Right lobe of liver (tissue), 6 donors: ENCODE data around the gene PPTC7. TPM values are rescaled to one million over a fixed set of nuclear protein-coding genes. Genes with fewer than 3 reads are reported as not detected.

Source experiments
- ATAC-seq, 4 donors: fragments of 200-7000 bp; cut with Tn5 transposase; one replicate each; pipeline ENCODE4 v1.9.1; 2020; ENCODE audit warnings: mild to moderate bottlenecking in 4 of 4, moderate library complexity in 4 of 4
- DNase-seq, 3 donors: peaks; one replicate each; pipeline ENCODE4 v3.0.0-alpha.2; 2020
- H3K27ac ChIP-seq, 3 donors: fragments of 200-600 bp; one replicate each; pipeline ENCODE4 v1.8.0; 2022
- H3K27me3 ChIP-seq, 2 donors: fragments of 200-600 bp; one replicate each; pipeline ENCODE4 v1.8.0; 2022
- H3K36me3 ChIP-seq, 4 donors: fragments of 200-600 bp; sonication (generic) in 1 of 4; one replicate each; pipeline versions ENCODE4 v1.5.1 to v1.8.0; 2017 to 2022; ENCODE audit warnings: control low read depth in 1 of 4
- H3K4me1 ChIP-seq, 4 donors: fragments of 200-600 bp; sonication (generic) in 1 of 4; one replicate each; pipeline versions ENCODE4 v1.5.1 to v1.8.0; 2017 to 2022; ENCODE audit warnings: control low read depth in 1 of 4
- H3K4me3 ChIP-seq, 3 donors: fragments of 200-600 bp; one replicate each; pipeline ENCODE4 v1.8.0; 2022
- H3K9me3 ChIP-seq, 4 donors: fragments of 200-600 bp; sonication (generic) in 1 of 4; one replicate each; pipeline versions ENCODE4 v1.5.1 to v1.8.0; 2017 to 2022; ENCODE audit warnings: control low read depth in 1 of 4
- POLR2A ChIP-seq: fragments of 450-650 bp; IDR thresholded peaks from one replicate; pipeline ENCODE4 v1.6.1; 2017; ENCODE audit warnings: antibody characterized with exemption, mild to moderate bottlenecking
- WGBS: methylation state at CpG from one replicate; pipeline ENCODE4 v1.1.6; 2018; ENCODE audit warnings: low coverage, low lambda C conversion rate; ENCODE audit not compliant: insufficient coverage; ENCODE audit errors: missing lambda C conversion rate; 5-methylcytosine and 5-hydroxymethylcytosine counted together
- intact Hi-C, 2 donors: fragments of 100-400 bp; cut with DNase I; formaldehyde crosslinking; loops; one replicate each; pipeline versions ENCODE4 v1.11.2 to v1.14.1; 2022
- long read RNA-seq: library from polyadenylated mRNA; unstranded; transcript quantifications from one replicate; pipeline ENCODE4 v2.0.0, GENCODE V29; 2019
- total RNA-seq, 6 experiments: library from RNA; depleted of rRNA in 2 of 6; stranded (reverse); fragments of >200 nt in 2 of 6; fragmentation: NEBNext Ultra II Directional in 3 of 6; extraction: Animal tissue kit (Norgen Biotek cat#: 25700) in 3 of 6; gene quantifications; one replicate each; pipeline versions ENCODE4 v1.1.0 to v1.2.4, GENCODE V29; 2016 to 2023
- TF ChIP-seq, protein P1 (sequence below), 4 donors: fragments of 200-600 bp in 3 of 4; fragments of 450-650 bp in 1 of 4; IDR thresholded peaks; one replicate each; pipeline versions ENCODE4 v1.5.1 to v1.8.0; 2016 to 2022; ENCODE audit warnings: antibody characterized with exemption in 4 of 4, mild to moderate bottlenecking in 2 of 4
- donor health status: DM: no; HTN: yes; CAD: no.
- donor health status: DM: no; HTN: no; CAD: no.
- donor health status: DM: no; HTN: no; CAD: no.
- donor health status: DM: no; HTN: yes; CAD: no.
- donor health status: DM: no; HTN: yes; CAD: no.

The PPTC7 gene, protein sequence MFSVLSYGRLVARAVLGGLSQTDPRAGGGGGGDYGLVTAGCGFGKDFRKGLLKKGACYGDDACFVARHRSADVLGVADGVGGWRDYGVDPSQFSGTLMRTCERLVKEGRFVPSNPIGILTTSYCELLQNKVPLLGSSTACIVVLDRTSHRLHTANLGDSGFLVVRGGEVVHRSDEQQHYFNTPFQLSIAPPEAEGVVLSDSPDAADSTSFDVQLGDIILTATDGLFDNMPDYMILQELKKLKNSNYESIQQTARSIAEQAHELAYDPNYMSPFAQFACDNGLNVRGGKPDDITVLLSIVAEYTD
- total RNA-seq: 10 to 100 TPM in 5 of 6 experiments, 1 to 10 TPM in 1; 6.3 to 15.0 (median 11.5) TPM
- long read RNA-seq, partial matches to known transcripts: 0 of 1 reads
- long read RNA-seq, other reads (novel, unspliced or antisense): 1 of 1 reads

DNA sequence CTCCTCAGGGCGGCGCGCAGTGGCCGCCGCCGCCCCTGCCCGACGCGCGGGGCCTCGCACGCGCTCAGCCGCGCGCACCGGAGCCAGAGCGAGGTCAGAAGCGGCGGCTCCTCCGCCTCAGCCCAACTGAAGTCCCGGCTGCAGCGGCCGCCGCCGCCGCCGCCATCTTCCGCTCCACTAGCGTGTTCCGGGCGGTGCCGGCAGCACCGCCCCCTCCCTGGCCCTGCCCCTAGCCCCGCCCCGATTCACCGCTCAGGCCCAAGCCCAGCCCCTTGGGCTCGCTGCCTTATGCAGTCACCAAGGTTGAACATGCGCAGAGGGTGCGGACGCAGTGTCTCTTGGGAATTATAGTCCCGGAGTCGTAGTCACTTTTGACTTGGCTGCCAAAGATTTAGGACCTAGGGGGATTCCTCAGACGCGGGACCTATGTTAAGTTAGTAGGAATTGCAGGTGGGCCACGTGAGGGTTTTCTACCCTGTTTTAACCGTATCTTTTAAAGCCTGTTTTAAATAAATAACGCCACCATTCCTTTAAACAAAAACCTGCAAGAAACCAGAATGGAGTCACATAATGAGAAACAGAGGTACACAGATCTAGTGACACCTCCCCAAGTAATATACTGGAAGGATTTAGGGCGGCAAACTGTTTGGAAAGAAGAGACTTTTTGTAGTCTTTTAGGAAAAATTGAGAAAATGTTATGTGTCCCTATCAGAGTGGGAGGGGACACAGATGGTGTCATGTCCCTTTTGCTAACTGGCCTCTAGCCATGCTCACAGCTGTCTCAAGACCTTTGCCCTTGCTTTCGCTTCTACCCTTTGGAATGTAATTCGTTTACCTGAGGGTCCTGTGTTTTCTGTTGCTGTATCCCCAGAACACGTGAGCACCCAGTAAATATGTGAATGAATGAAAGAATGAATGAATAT, at the start of gene PPTC7:
PPTC7 (minus strand) TSS at position 182 of the 923 bp plus-strand sequence. CDS start 287 bp downstream, outside the sequence.
- TF ChIP-seq POLR2A: peak; percentile 93
- TF ChIP-seq, protein P1, sequence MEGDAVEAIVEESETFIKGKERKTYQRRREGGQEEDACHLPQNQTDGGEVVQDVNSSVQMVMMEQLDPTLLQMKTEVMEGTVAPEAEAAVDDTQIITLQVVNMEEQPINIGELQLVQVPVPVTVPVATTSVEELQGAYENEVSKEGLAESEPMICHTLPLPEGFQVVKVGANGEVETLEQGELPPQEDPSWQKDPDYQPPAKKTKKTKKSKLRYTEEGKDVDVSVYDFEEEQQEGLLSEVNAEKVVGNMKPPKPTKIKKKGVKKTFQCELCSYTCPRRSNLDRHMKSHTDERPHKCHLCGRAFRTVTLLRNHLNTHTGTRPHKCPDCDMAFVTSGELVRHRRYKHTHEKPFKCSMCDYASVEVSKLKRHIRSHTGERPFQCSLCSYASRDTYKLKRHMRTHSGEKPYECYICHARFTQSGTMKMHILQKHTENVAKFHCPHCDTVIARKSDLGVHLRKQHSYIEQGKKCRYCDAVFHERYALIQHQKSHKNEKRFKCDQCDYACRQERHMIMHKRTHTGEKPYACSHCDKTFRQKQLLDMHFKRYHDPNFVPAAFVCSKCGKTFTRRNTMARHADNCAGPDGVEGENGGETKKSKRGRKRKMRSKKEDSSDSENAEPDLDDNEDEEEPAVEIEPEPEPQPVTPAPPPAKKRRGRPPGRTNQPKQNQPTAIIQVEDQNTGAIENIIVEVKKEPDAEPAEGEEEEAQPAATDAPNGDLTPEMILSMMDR (IDR thresholded peaks at IDR 0.05): no peak
- H3K4me3 ChIP-seq: peak within 1 kb of the TSS; percentile 77 to 87 (median 84)
- H3K36me3 ChIP-seq: no peaks in the 10 kb centered on the region
- DNase-seq (peak; percentile 97 to 98 (median 98)), ATAC-seq (peak; percentile 91 to 97 (median 92))
- intact Hi-C loops: no loop called here
- H3K4me1 ChIP-seq: peaks cover 0 to 54% (median 17%) of the 10 kb centered on the region in 4 donors
- H3K27me3 ChIP-seq: no peaks in the 10 kb centered on the region
- WGBS: 3% methylated on average over 11 of the region's 52 CpGs
- no peaks in the 10 kb centered on the region for H3K9me3 ChIP-seq
- peak within 1 kb of the TSS; percentile 71 to 91 (median 88) for H3K27ac ChIP-seq

DNA sequence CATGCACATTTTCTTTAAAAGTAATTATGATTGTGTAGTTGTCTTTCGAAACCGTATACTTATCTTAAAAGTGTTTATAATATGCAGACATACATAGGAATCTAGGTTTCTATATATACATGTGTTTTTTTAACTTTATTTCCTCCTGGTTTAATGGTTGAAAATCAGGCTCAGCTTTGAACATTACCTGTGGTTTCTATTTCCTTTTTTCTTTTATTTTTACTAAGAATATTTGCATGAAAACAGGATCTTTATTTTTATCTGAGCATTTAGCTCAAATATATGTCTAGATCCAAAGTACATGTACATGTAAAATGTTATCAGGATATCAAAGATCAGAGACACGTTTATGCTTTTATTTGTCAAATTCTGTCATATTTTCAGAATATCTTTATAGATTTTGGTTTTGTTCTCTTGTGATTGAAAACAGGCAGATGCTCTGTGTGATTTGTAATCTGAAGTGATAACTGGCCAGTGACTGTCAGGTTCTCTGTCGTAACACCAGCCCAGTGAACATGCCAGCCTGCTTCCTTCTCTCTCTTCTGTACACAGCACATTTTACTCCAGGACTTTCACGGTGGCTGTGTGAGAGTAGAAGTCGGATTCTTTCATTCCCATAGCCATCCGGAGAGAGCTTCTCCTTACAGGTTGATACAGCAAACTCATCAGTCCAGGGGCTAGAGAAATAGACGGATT, 44.5 kb upstream of the PPTC7 start:
- WGBS: 71% methylated on average over 8 of the region's 8 CpGs
- intact Hi-C loops: no loop called here
- Histone ChIP-seq H3K4me3 (no peak overlapping the region), H3K27ac (no peak overlapping the region), H3K36me3 (peaks cover 0 to 9% (median 0%) of the 10 kb centered on the region in 4 donors), H3K9me3 (no peaks in the 10 kb centered on the region), H3K27me3 (no peaks in the 10 kb centered on the region), H3K4me1 (no peaks in the 10 kb centered on the region)
- peak in 1 of 4 donors; percentile 33 for ATAC-seq
- no peak for TF ChIP-seq POLR2A
- TF ChIP-seq, protein P1 (IDR thresholded peaks at IDR 0.05): no peak
- no peak for DNase-seq

DNA sequence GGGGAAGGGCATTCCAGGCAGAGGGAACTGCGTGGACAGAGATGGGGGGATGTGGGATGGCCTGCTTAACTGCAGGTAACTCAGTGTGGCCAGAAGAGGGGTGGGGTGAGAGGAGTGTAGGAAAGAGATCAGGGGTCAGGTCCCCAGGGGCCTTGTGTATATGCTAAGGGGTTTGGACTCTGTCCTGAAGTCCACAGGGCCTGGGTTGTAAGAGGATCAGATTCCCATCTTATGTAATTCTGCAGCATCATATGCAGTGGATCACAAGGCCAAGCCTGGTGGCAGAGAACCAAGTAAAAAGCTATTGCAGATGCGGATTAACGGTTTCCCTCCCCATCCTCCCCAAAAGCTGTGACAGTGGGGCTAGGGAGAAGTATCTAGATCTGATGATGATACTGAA, 39.5 kb upstream of the PPTC7 start:
- TF ChIP-seq POLR2A: no peak
- TF ChIP-seq, protein P1 (IDR thresholded peaks at IDR 0.05): no peak
- DNase-seq (no peak), ATAC-seq (no peak)
- Histone ChIP-seq H3K36me3 (no peaks in the 10 kb centered on the region), H3K9me3 (no peaks in the 10 kb centered on the region), H3K27ac (no peak overlapping the region), H3K27me3 (no peaks in the 10 kb centered on the region), H3K4me3 (no peak overlapping the region), H3K4me1 (no peaks in the 10 kb centered on the region)
- WGBS: 92% methylated on average over 2 of the region's 3 CpGs
- intact Hi-C loops: no loop called here

DNA sequence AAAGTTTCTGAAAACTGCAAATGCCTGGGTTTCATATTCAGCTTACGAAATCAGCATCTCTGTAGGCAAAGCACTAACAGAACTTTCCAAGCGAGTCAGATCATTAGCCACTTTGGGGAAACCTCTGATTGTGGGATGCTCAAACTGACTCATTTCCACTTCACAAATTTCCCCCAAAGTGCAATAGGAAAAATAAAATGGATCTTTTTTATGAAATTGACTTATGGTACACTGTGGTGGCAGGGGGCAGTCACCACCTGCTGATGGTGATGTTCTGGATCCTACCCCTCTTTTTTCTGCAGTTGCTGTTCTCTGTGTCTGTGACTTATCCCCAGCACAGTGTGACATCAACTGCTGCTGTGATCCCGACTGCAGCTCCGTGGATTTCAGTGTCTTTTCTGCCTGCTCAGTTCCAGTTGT, 36.4 kb upstream of the PPTC7 start:
- no peak overlapping the region for H3K27ac ChIP-seq
- peaks cover 0 to 3% (median under 1%) of the 10 kb centered on the region in 4 donors for H3K4me1 ChIP-seq
- WGBS: 70% methylated on average over 3 of the region's 4 CpGs
- DNase-seq: no peak
- H3K27me3 ChIP-seq: no peaks in the 10 kb centered on the region
- TF ChIP-seq, protein P1 (IDR thresholded peaks at IDR 0.05): no peak
- no peak for TF ChIP-seq POLR2A
- intact Hi-C loops: no loop called here
- H3K9me3 ChIP-seq: no peaks in the 10 kb centered on the region
- ATAC-seq: no peak
- H3K4me3 ChIP-seq: no peak overlapping the region
- no peaks in the 10 kb centered on the region for H3K36me3 ChIP-seq
